CD4-positive, CD25-positive, alpha-beta regulatory T cell (primary cell): ENCODE measurements around the gene ZNF281. TPM values are rescaled to one million over a fixed set of nuclear protein-coding genes. Genes with fewer than 3 reads are reported as not detected.
"Not testable (repeated sequence)": the region's sequence is repeated elsewhere in the genome, so short reads cannot be mapped to it uniquely, and the experiment has no call there.

Experiments
- ATAC-seq, 2 donors: fragments of 150-1000 bp; cut with Tn5 transposase; one replicate each; pipeline ENCODE4 v1.10.0; 2021; ENCODE audit warnings: low read depth in 2 of 2, moderate number of reproducible peaks in 2 of 2, moderate library complexity in 1 of 2
- DNase-seq, 3 donors: peaks; one replicate each; pipeline versions ENCODE4 v3.0.0 to v3.0.0-alpha.2; 2012 to 2022; ENCODE audit warnings: mixed read lengths in 1 of 3
- H3K27ac ChIP-seq: one replicate; pipeline ENCODE4 v1.7.0; 2013; ENCODE audit warnings: mild to moderate bottlenecking, low read length; ENCODE audit not compliant: insufficient read depth, poor library complexity, severe bottlenecking
- H3K27me3 ChIP-seq: one replicate; pipeline ENCODE4 v1.7.0; 2013; ENCODE audit warnings: low read length; ENCODE audit not compliant: control insufficient read depth, insufficient read depth
- H3K36me3 ChIP-seq: one replicate; pipeline ENCODE4 v1.7.0; 2013; ENCODE audit warnings: mild to moderate bottlenecking, low read length, moderate library complexity; ENCODE audit not compliant: control insufficient read depth, insufficient read depth
- H3K4me1 ChIP-seq: 2 replicates; pipeline ENCODE4 v1.7.0; 2013; ENCODE audit warnings: mild to moderate bottlenecking, low read length; ENCODE audit not compliant: insufficient read depth, control insufficient read depth, poor library complexity, severe bottlenecking
- H3K4me3 ChIP-seq: one replicate; pipeline ENCODE4 v1.7.0; 2013; ENCODE audit warnings: low read depth, mild to moderate bottlenecking, low read length, moderate library complexity
- H3K9me3 ChIP-seq, 2 experiments: 1 replicate in 1 of 2; 2 replicates in 1 of 2; pipeline ENCODE4 v1.7.0; 2013; ENCODE audit warnings: low read length in 2 of 2, mild to moderate bottlenecking in 1 of 2, moderate library complexity in 1 of 2; ENCODE audit not compliant: control insufficient read depth in 2 of 2
- H3K27ac Mint-ChIP-seq, 3 donors: one replicate each; pipeline ENCODE4 v1.8.0; 2020 to 2022; ENCODE audit warnings: mild to moderate bottlenecking in 3 of 3, mixed read lengths in 3 of 3, moderate library complexity in 2 of 3
- H3K27me3 Mint-ChIP-seq: one replicate; pipeline ENCODE4 v1.8.0; 2022; ENCODE audit warnings: mild to moderate bottlenecking, mixed read lengths
- H3K36me3 Mint-ChIP-seq: one replicate; pipeline ENCODE4 v1.8.0; 2020; ENCODE audit warnings: mixed read lengths
- H3K4me1 Mint-ChIP-seq, 4 donors: one replicate each; pipeline ENCODE4 v1.8.0; 2020 to 2022; ENCODE audit warnings: mixed read lengths in 4 of 4, mild to moderate bottlenecking in 1 of 4
- H3K4me3 Mint-ChIP-seq, 4 donors: one replicate each; pipeline ENCODE4 v1.8.0; 2020 to 2022; ENCODE audit warnings: mild to moderate bottlenecking in 4 of 4, mixed read lengths in 4 of 4, moderate library complexity in 3 of 4
- H3K9me3 Mint-ChIP-seq, 7 donors: one replicate each; pipeline ENCODE4 v1.8.0; 2020 to 2022; ENCODE audit warnings: mixed read lengths in 7 of 7, mild to moderate bottlenecking in 3 of 7, moderate library complexity in 2 of 7
- polyA plus RNA-seq, 4 donors: library from polyadenylated mRNA; unstranded; fragments of 300-500 nt; fragmentation: Illumina TruSeq; gene quantifications; one replicate each; pipeline ENCODE4 v1.2.3, GENCODE V29; 2021
- total RNA-seq: library from RNA; stranded (reverse); gene quantifications from one replicate; pipeline ENCODE4 v1.2.3, GENCODE V29; 2022

Gene ZNF281
- total and polyA plus RNA-seq, 5 donors from 2014 or later: 27.9 to 41.9 (median 33.1) TPM

DNA sequence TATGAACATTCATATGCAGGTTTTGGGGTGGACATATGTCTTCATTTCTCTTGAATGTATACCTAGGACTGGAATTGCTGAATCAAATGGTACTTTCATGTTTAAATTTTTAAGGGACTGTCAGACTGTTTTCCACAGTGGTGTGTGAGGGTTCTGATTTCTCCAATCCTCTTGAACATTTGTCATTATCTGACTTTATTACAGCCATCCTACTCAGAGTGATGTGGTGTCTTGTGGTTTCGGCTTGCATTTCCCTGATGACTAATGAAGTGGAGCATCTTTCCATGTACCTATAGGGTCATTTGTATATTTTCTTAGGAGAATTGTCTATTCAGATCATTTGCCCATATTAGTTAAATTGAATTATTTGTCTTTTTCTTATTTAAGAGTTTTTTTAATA is 35.4 kb upstream of the ZNF281 start:
- no peak overlapping the region for H3K4me3 Mint-ChIP-seq
- H3K27me3 Mint-ChIP-seq: no peaks in the 10 kb centered on the region
- Histone ChIP-seq H3K4me3 (no peak overlapping the region), H3K27me3 (no peaks in the 10 kb centered on the region), H3K36me3 (no peaks in the 10 kb centered on the region), H3K4me1 (peaks cover 9% of the 10 kb centered on the region), H3K9me3 (no peaks in the 10 kb centered on the region), H3K27ac (no peak overlapping the region)
- no peak for DNase-seq
- peaks cover 0 to 3% (median 0%) of the 10 kb centered on the region in 7 donors for H3K9me3 Mint-ChIP-seq
- H3K4me1 Mint-ChIP-seq: peaks cover 8 to 15% (median 11%) of the 10 kb centered on the region in 4 donors
- no peak for ATAC-seq
- no peak overlapping the region for H3K27ac Mint-ChIP-seq
- no peaks in the 10 kb centered on the region for H3K36me3 Mint-ChIP-seq

GRCh38 chr1:200444478-200444877 is 34.6 kb upstream of the ZNF281 start:
- no peak for ATAC-seq
- Histone ChIP-seq H3K36me3 (no peaks in the 10 kb centered on the region), H3K4me3 (no peak overlapping the region), H3K27me3 (no peaks in the 10 kb centered on the region), H3K27ac (no peak overlapping the region), H3K4me1 (peaks cover 9% of the 10 kb centered on the region), H3K9me3 (no peaks in the 10 kb centered on the region)
- Mint-ChIP-seq H3K9me3 (peaks cover 0 to 3% (median 0%) of the 10 kb centered on the region in 7 donors), H3K27ac (no peak overlapping the region), H3K4me3 (no peak overlapping the region), H3K36me3 (no peaks in the 10 kb centered on the region), H3K4me1 (peaks cover 8 to 13% (median 10%) of the 10 kb centered on the region in 4 donors), H3K27me3 (no peaks in the 10 kb centered on the region)
- no peak for DNase-seq

GRCh38 chr1:200443860-200444259 is 34.0 kb upstream of the ZNF281 start:
- H3K27me3 Mint-ChIP-seq: no peaks in the 10 kb centered on the region
- H3K27ac ChIP-seq: no peak overlapping the region
- H3K27me3 ChIP-seq: no peaks in the 10 kb centered on the region
- DNase-seq: no peak
- peaks cover 0 to 3% (median 0%) of the 10 kb centered on the region in 7 donors for H3K9me3 Mint-ChIP-seq
- no peaks in the 10 kb centered on the region for H3K9me3 ChIP-seq
- peaks cover 9% of the 10 kb centered on the region for H3K4me1 ChIP-seq
- no peak overlapping the region for H3K4me3 Mint-ChIP-seq
- H3K36me3 ChIP-seq: no peaks in the 10 kb centered on the region
- H3K4me3 ChIP-seq: no peak overlapping the region
- no peaks in the 10 kb centered on the region for H3K36me3 Mint-ChIP-seq
- no peak overlapping the region for H3K27ac Mint-ChIP-seq
- peaks cover 10 to 13% (median 10%) of the 10 kb centered on the region in 4 donors for H3K4me1 Mint-ChIP-seq
- no peak for ATAC-seq

DNA sequence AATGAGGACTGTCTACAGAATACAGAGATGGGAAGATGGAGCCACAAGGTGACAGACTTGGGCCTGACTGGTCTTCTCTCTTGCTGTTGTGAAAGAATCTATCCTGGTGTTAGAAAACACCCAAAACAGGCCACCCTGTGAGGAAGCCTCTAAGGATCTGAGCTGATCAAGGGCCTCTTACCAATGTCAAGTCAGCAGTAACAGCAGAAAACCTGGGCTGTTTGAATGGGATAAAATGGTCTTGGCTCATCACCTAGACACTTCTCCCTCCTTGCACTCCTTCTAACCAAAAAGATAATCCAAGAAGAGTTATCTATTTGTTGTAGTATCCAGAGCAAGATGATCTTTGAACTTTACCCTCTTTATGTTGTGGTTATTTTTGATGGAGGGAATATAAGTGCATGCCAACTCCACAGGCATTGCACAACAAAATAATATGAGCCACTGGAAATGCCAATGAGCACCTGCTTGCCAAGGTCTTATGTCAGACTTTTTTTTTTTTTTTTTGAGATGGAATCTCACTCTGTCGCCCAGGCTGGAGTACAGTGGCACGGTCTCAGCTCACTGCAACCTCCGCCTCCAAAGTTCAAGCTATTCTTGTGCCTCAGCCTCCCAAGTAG is 32.8 kb upstream of the ZNF281 start:
- ATAC-seq: no peak

DNA sequence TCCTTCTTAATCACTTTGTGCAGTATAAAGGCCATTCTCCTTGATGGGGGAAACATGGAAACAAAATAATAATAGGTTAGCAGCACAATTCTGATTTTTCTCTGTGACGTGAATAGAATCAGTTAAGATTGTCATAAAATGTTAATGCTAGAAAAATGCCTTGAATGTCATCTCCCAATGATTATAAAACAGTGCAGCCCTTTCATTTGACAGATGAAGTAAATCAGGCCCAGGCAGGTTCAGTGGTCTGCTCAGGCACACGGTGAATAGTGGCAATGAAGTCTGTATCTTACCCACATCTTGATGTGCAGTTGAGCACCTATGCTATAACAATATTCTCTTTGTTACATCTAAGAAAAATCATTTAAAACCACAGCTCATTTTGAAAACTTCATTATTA is 32.2 kb upstream of the ZNF281 start:
- Mint-ChIP-seq H3K4me3 (no peak overlapping the region), H3K36me3 (no peaks in the 10 kb centered on the region)

More for the DNA sequence above, 32.8 kb upstream of the ZNF281 start:
- Histone ChIP-seq H3K9me3 (no peaks in the 10 kb centered on the region), H3K4me1 (peaks cover 6% of the 10 kb centered on the region), H3K27ac (no peak overlapping the region), H3K36me3 (no peaks in the 10 kb centered on the region), H3K27me3 (no peaks in the 10 kb centered on the region), H3K4me3 (no peak overlapping the region)
- Mint-ChIP-seq H3K4me3 (no peak overlapping the region), H3K27ac (no peak overlapping the region), H3K27me3 (no peaks in the 10 kb centered on the region), H3K4me1 (peaks cover 4 to 9% (median 6%) of the 10 kb centered on the region in 4 donors), H3K36me3 (no peaks in the 10 kb centered on the region), H3K9me3 (peaks cover 0 to 3% (median 0%) of the 10 kb centered on the region in 7 donors)
- no peak for DNase-seq

GRCh38 chr1:200438911-200439310 is 29.1 kb upstream of the ZNF281 start:
- H3K27ac ChIP-seq: no peak overlapping the region
- no peaks in the 10 kb centered on the region for H3K27me3 ChIP-seq
- no peaks in the 10 kb centered on the region for H3K9me3 Mint-ChIP-seq
- peak overlapping the region in 2 of 4 donors; percentile 4 to 73 for H3K4me3 Mint-ChIP-seq
- no peaks in the 10 kb centered on the region for H3K9me3 ChIP-seq
- H3K36me3 Mint-ChIP-seq: no peaks in the 10 kb centered on the region
- peaks cover 12% of the 10 kb centered on the region for H3K4me1 ChIP-seq
- ATAC-seq (no peak), DNase-seq (no peak)
- no peaks in the 10 kb centered on the region for H3K36me3 ChIP-seq
- H3K4me3 ChIP-seq: no peak overlapping the region
- H3K27ac Mint-ChIP-seq: no peak overlapping the region
- no peaks in the 10 kb centered on the region for H3K27me3 Mint-ChIP-seq
- peaks cover 4 to 14% (median 9%) of the 10 kb centered on the region in 4 donors for H3K4me1 Mint-ChIP-seq

More for the DNA sequence above, 32.2 kb upstream of the ZNF281 start:
- no peak overlapping the region for H3K4me3 ChIP-seq
- no peak for ATAC-seq
- no peak for DNase-seq
- no peaks in the 10 kb centered on the region for H3K9me3 ChIP-seq
- no peaks in the 10 kb centered on the region for H3K36me3 ChIP-seq
- peaks cover 4 to 12% (median 9%) of the 10 kb centered on the region in 4 donors for H3K4me1 Mint-ChIP-seq
- H3K4me1 ChIP-seq: peaks cover 12% of the 10 kb centered on the region
- H3K9me3 Mint-ChIP-seq: peaks cover 0 to 3% (median 0%) of the 10 kb centered on the region in 7 donors
- no peak overlapping the region for H3K27ac Mint-ChIP-seq
- no peak overlapping the region for H3K27ac ChIP-seq
- no peaks in the 10 kb centered on the region for H3K27me3 ChIP-seq
- no peaks in the 10 kb centered on the region for H3K27me3 Mint-ChIP-seq

DNA sequence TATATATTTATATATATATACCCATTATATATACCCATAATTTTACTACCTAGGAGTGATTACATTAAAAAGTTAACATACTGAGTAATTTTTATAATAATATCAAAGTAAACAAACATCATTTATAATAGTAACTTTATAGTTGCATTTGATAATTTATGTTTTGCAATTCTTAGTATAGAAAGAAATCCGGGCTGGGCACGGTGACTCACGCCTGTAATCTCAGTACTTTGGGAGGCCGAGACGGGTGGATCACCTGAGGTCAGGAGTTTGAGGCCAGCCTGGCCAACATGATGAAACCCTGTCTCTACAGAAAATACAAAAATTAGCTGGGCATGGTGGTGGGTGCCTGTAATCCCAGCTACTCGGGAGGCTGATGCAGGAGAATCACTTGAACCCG is 28.6 kb upstream of the ZNF281 start:
- DNase-seq, H3K27me3 ChIP-seq, H3K27ac ChIP-seq, H3K9me3 ChIP-seq, H3K27me3 Mint-ChIP-seq, H3K36me3 Mint-ChIP-seq, H3K27ac Mint-ChIP-seq, ATAC-seq, H3K9me3 Mint-ChIP-seq, H3K36me3 ChIP-seq: not testable (repeated sequence)
- peak overlapping the region in 1 of 4 donors; percentile 73 for H3K4me3 Mint-ChIP-seq
- Histone ChIP-seq H3K4me1 (peaks cover 12% of the 10 kb centered on the region), H3K4me3 (peak overlapping the region; percentile 88)
- peaks cover 4 to 14% (median 9%) of the 10 kb centered on the region in 4 donors for H3K4me1 Mint-ChIP-seq
